ENCODE data around the gene DSTN.

DSTN gene

DNA sequence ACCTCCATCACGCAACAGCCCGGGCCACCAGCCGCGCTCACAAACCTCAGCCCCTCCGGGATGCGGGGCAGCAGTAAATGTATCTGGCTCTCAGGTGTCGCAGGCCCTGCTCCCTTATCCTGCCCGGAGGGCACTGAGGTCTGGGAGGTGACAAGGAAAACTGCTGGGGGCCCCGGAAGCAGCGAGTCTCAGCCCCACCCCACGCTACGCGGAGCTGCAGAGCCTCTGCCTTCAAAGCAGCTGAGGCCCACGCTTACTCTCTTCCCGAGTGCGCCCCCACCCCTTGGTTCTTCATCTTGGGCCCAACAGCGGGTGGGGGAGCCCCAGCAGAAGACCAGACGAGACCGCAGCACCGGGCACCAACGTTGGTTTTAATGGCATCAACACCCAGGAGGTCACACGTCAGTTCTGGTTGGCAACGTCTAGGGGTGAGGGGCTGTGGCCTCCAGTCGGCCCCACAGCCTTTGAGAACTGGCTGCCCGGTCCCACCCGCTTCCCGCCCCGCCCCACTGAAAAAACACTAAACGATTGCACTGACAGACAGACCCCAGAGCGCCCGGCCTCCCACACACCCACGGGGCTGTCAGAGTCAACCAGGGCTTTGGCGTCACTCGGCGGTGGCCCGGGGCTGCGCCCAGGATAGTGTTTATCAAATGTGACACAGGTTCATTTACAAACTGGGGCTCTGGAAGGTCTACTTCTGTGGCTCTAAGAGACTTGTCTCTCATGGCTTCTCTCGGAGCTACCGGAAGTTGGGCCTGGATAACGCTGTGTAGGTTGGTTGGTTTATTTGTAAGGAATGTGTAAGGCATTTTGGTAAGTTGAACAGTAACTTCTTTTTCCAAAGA is 43.7 kb downstream of the DSTN start:
- no peak for DNase-seq

DNA sequence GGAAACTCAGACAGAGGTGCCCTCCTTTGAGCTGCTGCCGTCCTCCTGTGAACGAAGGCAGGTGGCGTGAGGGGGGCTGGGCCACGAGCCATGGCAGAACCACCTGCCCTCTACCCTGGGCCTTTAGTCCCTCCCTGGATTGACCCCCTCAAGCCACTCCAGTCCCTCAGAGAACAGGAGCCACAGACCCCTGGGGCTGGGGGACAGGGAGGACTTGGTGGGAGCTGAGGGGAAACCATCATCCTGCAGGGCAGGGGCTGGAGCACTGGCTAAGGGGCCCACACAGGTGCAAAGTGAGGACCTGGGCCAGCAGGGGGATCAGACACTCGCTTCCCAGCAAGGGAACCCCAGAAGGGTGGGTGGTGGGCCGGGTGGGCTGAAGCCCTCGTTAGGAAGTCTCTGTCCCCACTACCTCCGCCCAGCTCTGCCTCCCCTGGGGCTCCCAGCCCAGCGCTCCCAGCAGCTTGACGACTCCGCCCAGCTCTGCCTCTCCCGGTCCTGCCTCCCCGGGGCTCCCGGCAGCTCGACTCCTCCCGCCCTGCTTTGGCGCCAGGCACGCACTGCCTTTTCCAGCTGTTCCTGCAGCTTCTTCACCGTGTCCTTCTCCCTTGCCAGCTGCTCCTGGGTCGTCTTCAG is 44.4 kb downstream of the DSTN start:
- no peak for DNase-seq

DNA sequence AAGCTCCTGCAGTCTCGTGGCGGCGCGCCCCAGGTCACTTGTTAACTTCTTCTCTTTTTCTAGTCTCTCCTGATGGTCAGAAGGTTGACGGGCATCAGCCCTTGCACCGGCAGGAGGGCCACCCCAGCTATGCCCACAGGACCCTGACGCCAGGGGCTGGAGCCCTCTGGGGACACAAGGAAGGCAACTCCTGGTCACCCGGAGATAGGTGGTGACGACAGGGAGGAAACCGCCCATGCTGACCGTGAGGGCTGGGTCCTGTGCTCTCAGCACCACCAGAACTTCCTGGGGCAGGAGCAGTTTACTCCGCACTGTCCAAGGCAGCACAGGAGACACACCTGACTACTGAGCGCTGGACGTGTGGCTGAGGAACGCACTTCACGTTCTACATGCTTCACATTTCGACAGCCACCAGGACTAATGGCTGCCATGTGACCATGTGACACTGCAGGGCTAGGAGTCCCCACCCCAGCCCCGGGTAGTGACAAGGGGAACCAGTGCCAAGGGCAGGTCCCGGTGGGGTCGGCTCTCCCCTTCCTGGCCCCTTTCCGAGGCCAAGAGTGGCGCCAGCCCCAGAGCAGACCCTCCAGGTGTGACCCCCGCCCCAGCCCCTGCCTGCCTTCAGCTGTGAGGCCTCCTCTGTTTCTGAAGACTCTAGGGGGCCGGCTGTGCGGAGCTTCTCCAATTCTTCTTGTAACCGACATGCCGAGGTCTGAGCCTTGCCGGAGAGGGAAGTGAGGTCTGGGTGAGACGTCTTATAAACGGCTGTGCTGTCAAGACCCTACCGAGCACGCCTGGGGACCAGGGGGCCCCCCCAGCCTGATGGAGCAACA is 45.2 kb downstream of the DSTN start:
- DNase-seq: no peak

DNA sequence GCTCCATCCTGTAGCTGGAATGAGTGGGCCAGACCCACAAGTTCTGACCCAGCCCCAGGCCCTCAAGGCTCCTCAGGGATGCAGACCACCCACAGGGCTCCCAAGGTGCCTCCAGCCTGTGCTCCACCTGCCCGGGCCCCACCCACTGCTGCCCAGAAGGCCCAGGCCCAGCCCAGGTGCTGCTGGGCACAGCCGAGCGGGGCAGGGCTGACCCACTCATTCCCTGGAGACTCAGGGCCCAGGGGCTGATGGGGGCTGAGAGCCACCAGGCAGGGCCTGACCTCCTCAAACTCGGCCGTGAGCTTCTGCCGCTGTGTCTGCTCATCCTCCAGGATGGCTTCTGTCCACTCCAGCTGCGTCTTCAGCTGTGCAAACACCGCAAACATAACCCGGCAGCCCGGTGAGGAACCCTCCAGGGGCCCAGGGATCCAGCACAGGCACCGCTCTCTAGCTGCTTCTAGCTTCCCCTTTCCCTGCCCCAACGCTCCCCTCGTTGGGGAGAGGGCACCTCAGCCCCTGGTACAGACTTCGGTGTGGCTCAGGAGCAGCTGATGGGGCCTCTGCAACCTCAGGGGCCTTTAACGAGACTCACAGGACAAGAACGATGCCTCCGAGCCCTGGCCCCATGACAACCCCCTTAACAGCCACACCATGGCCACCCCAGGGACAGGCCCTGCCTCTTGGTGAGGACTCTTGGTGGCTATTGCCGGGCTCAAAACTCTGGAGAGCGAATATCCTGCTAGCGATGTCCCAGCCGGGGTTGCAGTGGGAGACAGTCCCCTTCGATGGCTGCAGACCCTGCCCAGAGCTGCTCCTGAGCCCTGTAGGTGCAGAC is 46.0 kb downstream of the DSTN start:
- no peak for DNase-seq

DNA sequence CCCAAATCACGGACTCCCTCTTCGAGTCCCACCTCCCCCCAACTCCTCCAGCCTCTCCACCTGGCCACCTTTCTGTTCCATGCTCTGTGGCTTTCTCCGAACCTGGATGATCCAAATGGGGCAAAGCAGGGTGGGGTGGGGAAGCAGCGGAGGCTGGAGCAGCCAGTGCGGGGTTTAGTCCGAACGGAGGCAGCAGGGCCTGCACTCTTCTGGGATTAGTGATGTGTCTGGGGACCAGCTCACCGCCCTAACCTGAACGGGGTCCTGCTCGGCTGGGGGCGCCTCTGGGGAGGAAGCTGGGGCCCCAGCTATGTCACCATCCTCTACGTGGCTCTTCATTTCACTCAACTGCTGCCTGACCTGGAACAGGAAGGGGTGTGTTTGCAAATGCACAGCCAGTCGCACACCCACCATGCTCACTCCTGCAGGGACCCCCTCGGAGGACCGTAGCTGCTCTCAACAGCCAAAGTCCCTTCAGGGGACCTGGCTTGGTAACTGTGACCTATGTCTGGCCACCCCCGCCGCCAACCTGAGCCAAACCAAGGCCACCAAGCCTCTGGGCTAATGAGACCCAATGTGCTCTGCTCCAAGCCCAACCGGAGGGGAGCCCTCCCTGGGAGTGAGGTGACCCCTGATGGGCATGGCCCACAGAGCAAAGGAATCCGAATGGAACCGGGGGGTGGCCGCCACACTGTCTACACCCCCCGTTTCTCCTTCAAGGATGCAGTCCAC is 46.8 kb downstream of the DSTN start:
- DNase-seq: no peak

DNA sequence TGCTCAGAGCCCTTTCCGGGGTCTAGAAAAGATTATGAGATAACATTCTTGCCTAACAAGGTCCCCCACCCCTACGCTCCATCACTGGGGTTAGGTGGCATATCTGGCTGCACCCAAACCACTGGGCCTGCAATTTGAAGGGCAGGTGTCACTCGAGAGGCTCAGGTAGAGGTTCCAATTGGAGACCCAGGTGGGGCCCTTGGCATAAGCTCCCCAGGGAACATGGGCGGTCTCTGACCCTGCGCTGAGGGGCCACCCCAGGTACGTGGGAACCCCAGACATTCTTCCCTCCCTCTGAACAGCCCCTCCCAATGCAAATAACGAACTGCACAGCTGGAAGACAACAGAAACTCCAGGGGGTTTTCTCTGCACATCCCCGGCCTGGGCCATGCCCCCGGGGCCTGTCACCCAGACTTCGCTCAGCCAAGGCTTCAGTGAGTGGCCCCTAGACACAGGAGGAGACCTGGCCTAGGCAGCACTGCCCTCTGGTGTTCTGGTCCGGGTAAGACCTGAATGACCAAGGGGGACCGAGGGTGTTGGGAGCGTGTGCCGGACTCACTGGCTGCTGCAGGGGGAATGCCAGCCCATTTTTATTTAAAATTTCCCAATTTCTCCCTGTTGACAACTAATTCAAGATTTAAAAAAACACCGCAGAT is 47.5 kb downstream of the DSTN start:
- DNase-seq: peak; percentile 66 to 69

DNA sequence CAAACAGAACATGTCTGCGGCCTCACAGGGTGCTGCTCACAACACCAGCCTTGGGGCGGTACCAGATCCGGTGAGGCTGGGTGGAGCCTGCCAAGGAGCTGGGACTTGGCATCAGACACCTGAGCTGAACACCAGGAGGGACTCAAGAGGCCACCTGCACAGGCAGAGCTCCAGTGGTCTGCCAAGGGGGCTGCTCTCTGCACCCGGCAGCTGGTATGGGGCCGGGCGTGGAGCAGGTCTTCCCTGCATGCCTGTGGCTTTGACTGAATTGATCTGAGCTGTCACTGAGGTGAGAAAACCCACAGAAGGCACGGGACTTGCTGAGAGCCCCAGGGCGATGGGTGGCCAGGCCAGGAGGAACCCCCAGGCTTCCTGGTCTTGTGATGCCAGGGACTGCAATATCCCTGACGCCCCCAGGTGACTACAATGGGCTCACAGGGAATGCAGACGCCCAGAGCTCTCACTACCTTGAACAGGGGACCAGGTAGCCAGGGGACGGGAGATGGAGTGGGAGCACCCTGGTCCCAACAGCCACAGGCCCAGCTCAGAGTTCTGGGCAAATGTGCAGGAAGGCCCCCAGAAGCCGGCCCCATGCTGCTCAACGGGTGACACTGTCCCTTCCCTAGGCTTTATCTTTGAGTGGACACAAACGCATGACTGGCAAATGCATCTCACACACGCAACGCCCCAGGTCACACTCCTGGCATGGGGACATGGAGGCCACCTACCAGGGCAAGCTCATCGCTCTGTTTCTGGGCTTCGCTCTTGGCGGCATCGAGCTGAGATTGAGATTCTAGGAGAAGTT is 48.2 kb downstream of the DSTN start:
- no peak for DNase-seq

DNA sequence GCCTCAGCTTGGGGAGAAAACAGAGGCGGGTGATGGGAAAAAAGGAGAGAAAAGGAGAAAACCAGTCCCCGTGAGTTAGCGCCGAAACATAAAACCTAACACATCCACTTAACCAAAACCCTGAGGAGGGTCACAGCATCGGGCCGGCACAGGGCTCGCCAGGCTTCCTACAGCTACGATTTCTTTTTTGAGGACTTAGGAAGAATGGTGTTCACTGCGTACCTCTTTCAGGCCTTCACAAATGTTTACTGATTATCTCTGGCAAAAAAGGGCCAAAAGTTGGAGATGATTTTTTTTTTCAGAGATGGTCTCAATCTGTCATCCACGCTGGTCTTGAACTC is 48.8 kb downstream of the DSTN start:
- no peak for DNase-seq

DNA sequence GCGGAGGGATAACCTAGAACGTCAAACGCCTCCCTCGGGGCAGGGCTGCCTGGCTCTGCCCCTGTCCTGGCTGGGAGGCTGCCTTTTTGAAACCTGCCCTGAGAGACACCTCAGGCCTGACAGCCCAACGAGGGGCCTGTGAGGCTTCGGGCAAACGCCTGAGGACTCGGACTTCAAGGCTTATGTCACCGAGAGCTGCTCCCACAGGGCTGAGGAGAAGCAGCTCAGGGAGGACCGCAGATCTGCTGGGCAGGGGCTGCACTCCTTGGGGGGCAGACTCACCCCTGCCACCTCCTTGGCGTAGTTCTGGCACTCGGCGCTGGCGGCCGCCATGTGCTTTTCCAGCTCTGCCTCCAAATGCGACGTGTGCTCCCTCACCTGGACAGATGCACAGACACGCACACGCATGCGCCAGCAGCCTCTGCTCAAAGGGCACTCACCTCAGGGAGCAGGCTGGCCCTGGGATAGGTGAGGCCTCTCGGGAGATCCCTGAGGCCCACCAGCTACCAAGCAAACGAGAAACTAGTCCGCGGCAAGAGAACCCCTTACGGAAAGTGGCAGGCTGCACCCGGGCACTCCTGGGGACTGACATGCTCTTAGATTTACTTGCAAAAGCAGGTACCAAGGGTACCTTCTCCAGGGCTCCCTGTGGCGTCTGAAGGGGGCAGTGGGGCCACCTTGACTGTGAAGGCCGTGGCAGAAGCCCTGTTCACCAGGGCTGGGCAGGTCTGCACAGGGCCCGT is 49.6 kb downstream of the DSTN start:
- DNase-seq: no peak

DNA sequence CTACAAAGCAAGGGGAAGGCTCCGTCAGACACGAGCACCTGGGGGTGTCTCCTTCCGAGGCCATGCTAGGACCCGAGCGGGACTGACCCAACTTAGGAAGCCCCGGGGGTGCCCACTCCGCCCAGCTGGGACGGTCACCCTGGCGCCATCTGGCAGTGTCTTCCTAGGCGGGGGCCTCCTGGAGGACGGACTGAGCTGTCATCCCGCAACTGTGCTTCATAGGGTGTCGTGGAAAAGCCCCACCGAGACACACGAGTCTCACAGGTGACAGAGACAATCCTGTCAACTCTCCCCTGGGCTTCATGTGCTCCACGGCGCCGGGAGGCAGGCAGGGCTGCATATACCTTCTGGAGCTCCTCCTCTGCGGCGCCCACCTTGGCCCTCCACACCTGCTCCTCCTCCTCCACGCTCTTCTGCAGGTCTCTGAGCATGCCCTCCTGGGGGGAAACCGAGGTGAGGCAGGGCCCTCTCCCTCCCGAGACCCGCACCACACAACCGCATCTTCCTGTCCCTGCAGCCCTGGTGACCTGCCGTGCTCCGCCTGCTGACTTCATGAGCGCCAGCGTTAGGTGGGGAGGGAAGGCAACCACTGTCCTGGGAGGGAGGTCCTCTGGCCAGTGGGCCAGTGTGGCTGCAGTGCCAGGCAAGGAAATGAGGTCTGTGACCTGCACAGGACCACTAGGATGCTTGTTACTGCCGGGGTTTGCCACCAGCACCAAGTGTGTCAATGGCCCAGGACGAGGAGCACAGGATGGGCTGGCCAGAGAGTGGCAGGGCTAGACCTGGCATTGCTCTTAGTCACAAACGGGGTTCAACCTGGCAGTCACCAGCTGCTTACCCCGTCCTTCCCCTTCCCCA is 50.7 kb downstream of the DSTN start:
- DNase-seq: peak in 1 of 2 experiments; percentile 1

DNA sequence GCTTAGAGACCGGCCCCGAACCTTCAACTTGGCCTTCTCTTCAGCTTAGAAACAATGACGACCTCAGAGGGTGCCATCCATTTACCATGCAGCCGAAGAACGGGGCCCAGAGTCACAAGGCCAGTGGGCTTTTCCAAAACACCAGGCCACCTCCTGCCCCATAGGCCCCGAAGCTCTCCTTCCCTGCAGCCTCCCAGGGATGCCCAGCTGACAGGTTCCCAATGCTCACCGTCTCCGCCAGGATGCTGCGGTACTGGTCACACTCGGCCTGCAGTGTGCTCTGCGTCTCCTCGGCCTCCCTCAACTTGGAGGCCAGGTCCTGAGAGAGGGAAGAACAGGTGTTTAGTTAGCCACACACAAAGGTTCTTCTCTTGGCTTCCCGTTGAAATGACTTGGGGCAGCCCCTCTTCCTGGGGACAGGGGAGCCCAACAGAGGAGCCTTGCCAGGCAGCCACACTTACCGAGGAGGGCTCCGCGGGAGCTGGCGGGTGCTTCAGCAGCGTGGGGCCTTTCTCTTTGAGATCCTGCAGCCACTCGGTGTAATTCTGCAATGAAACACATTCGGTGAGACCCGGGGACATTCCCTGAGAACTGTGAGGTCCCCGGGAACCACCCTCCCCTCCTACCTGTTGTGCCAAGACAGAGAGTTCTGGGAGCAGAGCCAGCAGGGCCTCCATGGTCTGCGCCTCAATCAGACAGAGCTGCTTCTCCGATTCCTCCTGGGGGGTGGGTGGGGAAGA is 51.5 kb downstream of the DSTN start:
- DNase-seq: no peak

DNA sequence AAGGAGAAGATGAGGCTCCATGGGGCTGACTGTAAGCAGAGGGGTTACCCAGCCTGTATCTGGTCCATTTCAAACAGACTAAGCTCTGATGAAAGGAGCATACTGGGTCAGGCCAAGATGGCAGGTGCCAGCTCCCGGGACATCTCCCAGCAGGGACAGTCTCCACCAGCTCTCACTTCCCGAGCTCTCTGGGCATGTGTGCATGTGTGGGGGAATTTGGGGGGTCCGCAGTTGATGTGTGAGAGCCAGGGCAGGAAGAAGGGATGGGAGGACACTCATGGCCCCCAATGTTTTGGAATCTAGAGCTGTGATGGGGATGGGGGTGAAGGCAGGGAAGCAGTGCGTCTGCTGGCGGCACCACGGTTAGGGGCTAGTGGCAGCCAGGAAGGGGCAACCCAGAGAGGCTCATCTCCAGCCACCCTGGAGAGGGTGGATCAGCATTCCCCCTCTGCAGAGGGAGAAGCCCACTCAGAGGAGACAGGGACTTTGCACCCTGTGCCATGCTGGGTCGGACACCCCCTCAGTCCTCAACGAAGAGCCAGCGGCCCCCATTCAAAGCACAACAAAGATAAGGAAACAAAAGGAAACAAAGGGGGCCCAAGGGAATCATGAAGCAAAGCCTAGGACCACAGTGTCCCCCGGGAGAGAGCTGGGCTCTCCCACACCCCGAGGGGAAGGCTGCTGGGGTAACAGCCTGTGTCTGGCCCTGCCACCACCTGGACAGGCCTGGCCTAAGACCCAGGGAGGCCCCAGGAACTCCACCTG is 52.4 kb downstream of the DSTN start:
- no peak for DNase-seq

DNA sequence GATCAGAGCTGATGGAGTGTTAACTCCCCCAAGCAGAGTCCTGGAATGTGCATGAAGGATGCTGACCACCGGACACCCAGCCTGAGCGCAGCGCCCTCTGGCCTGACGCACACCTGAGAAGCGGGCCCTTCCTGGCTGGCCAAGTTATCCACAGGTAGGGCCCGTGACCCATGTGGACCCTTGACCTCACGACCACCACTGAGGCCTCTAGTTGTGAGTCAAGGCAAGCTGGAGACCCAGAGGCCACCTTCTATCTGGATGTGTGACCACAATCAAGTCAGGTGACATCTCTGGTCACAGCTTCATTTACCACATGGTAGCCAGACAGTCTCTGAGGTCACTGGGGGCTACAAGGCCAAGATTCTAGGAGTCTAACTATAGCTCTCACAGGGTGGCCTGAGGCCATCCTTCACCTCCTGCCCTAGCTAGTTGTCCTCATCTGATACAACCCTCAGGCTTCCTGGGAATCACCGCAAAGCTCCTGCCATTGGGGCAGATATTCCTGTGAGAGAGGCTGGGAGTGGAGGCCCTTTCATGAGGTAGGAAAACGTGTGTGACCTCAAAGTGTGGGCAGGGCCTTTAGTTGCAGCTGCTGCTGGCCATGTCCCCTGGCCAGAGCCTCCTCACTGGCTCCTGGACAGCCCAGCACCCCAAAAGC is 53.1 kb downstream of the DSTN start:
- no peak for DNase-seq

DNA sequence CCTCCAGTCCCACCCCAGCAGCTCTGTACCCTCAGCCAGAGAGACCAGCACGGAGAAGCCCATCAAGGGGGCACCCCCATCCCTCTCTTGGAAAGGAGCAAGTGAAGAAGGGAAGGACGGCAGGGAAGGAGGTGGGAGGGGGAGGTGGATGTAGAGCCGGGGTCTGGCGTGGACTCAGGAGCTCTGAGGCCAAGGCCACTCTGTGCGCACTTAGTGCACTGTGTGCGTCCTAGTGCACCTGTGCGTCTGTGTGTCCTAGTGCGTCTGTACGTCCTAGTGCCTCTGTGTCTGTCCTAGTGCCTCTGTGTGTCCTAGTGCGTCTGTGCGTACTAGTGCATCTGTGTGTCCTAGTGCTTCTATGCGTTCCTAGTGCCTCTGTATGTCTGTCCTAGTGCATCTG is 54.2 kb downstream of the DSTN start:
- DNase-seq: no peak

DNA sequence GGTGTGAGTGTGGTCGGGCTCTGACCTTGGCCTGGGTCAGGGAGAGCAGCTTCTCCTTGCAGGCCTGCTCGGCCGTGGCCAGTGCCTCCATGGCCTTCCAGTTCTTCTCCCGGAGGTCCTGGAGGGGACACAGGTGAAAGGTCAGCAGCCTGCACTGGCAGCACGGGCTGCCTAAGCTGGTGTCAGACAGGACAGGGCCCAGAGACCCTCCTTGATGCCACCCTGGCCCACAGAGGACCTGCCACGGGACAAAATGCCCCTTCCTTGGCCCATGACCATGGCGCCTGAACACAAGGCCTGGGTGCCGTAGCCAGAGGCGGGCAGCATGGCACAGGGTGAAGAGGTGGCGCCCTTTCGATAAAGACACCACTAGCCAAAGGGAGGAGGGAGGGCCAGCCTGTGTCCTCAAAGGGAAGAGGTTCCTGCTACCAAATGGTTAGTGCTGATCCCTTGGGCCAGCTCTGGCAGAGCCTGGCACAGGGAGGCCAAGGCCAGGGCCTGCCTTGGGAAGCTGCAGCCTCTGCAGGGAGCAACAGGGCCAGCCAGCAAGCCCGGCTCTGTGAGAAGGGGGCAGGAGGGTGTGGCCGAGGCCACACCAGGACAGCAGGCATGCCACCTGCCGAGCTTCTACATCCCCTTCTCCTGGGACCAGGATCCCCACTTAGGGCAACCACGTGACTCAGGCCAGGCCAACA is 54.8 kb downstream of the DSTN start:
- DNase-seq: no peak

All from activated CD4-positive, alpha-beta T cell treated with anti-CD3 and anti-CD28 coated beads, Interleukin-2, amount 50 U/mL, for 48 hours (primary cell).